ENCODE results near the gene TMEM14C.
A peak's percentile ranks its signal among the peaks of the same experiment; 100 is the strongest.

The TMEM14C gene

DNA sequence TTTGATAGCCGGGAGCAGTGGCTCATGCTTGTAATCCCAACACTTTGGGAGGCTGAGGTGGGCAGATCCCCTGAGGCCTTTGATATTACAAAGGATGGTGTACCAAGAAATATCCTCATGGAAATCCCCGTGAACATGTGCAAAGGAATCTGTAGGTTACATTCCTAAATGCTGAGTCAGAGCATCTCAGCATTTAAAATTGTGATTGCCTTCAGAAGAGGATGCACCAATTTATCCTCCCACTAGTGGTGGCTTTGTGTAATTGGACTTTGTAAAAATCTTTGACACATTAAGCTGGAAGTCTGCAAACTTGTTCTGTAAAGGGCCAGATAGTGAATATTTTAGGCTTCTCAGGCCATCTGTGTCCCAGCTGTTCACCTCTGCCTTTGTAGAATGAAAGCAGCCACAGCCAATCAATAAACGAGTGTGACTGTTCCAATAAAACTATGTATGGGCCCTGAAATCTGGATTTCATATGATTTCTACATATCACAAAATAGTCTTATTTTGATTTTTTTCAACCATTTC is 36.5 kb downstream of the TMEM14C start:
- Histone ChIP-seq H3K4me3 (replicated peaks; ENCODE audit: low read depth, low read length) (no peak overlapping the region), H3K27me3 (replicated peaks; ENCODE audit: control insufficient read depth, insufficient read depth, low read length) (no peaks in the 10 kb centered on the region), H3K36me3 (ENCODE audit: control insufficient read depth, insufficient read depth, low read length) (peaks cover 4% of the 10 kb centered on the region)
- DNase-seq (ENCODE audit: extremely low read depth, insufficient read length): no peak
- TF ChIP-seq, protein P1, sequence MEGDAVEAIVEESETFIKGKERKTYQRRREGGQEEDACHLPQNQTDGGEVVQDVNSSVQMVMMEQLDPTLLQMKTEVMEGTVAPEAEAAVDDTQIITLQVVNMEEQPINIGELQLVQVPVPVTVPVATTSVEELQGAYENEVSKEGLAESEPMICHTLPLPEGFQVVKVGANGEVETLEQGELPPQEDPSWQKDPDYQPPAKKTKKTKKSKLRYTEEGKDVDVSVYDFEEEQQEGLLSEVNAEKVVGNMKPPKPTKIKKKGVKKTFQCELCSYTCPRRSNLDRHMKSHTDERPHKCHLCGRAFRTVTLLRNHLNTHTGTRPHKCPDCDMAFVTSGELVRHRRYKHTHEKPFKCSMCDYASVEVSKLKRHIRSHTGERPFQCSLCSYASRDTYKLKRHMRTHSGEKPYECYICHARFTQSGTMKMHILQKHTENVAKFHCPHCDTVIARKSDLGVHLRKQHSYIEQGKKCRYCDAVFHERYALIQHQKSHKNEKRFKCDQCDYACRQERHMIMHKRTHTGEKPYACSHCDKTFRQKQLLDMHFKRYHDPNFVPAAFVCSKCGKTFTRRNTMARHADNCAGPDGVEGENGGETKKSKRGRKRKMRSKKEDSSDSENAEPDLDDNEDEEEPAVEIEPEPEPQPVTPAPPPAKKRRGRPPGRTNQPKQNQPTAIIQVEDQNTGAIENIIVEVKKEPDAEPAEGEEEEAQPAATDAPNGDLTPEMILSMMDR (IDR thresholded peaks at IDR 0.05; ENCODE audit: insufficient read depth, low read length, poor library complexity, severe bottlenecking): peak; percentile 58

DNA sequence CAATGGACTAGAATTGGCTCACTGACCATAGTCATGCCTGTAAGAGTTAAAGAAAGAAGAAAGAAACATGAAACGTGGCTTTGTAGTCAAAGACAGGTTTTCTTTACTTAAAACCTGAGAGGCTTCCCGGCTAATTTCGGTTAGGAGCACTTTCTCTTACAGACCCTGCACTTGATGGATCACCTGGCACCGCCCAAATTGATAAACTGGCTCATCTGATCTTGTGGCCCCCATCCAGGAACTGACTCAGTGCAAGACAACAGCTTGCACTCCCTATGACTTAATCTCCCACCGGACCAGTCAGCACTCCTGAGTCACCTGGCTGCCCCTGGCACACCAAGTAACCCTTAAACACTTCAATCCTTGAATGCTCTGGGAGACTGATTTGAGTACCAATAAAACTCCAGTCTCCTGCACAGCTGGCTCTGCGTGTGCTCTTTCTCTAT is 37.0 kb downstream of the TMEM14C start:
- TF ChIP-seq, protein P1 (IDR thresholded peaks at IDR 0.05; ENCODE audit: insufficient read depth, low read length, poor library complexity, severe bottlenecking): no peak
- Histone ChIP-seq H3K4me3 (replicated peaks; ENCODE audit: low read depth, low read length) (no peak overlapping the region), H3K27me3 (replicated peaks; ENCODE audit: control insufficient read depth, insufficient read depth, low read length) (no peaks in the 10 kb centered on the region), H3K36me3 (ENCODE audit: control insufficient read depth, insufficient read depth, low read length) (peaks cover 2% of the 10 kb centered on the region)
- DNase-seq (ENCODE audit: extremely low read depth, insufficient read length): no peak

DNA sequence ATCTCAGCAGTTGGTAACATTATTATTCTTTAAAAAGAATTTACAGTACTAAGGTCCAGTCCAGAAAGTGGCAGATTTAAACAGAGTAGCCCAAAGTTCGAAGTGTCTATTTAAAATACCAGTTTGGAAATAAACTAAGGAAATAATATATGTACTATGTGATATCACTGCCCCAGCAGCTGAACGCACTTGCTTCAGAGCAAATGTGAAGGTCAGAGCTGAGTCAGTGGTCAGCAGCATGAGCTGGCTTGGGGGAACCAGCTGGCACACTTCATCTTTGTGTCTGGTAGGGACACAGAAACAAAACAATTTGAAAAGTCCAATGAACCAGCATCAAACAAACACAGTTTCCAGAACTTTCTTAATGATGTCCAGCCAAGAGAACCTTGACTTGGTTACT is 40.1 kb downstream of the TMEM14C start:
- DNase-seq (ENCODE audit: extremely low read depth, insufficient read length): no peak
- no peak overlapping the region for H3K4me3 ChIP-seq (replicated peaks; ENCODE audit: low read depth, low read length)
- TF ChIP-seq, protein P1 (IDR thresholded peaks at IDR 0.05; ENCODE audit: insufficient read depth, low read length, poor library complexity, severe bottlenecking): no peak
- no peaks in the 10 kb centered on the region; the same call in none of the 2 replicates for H3K36me3 ChIP-seq (ENCODE audit: control insufficient read depth, insufficient read depth, low read length)
- no peaks in the 10 kb centered on the region for H3K27me3 ChIP-seq (replicated peaks; ENCODE audit: control insufficient read depth, insufficient read depth, low read length)

DNA sequence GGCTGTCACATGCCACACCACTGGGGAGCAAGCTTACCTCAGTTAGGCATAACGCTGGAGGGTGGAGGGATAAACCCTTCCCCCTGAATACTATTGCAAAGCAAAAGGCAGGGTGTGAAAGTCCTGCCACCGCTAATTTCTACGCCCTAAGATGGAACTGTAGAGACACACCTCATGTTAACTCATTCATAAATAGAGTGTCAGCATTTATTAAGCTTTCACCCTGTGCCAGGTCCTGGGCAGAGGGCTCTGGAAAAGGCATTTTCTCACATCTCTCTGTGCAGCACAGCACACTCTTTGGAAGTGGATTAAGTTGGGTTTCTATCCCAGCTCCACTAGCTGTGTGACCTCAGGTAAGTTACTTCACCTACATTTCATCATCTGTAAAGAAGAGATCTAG is 46.5 kb downstream of the TMEM14C start:
- TF ChIP-seq, protein P1 (IDR thresholded peaks at IDR 0.05; ENCODE audit: insufficient read depth, low read length, poor library complexity, severe bottlenecking): no peak
- H3K27me3 ChIP-seq (replicated peaks; ENCODE audit: control insufficient read depth, insufficient read depth, low read length): no peaks in the 10 kb centered on the region
- no peaks in the 10 kb centered on the region for H3K36me3 ChIP-seq (ENCODE audit: control insufficient read depth, insufficient read depth, low read length)
- no peak for DNase-seq (ENCODE audit: extremely low read depth, insufficient read length)
- H3K4me3 ChIP-seq (replicated peaks; ENCODE audit: low read depth, low read length): no peak overlapping the region

DNA sequence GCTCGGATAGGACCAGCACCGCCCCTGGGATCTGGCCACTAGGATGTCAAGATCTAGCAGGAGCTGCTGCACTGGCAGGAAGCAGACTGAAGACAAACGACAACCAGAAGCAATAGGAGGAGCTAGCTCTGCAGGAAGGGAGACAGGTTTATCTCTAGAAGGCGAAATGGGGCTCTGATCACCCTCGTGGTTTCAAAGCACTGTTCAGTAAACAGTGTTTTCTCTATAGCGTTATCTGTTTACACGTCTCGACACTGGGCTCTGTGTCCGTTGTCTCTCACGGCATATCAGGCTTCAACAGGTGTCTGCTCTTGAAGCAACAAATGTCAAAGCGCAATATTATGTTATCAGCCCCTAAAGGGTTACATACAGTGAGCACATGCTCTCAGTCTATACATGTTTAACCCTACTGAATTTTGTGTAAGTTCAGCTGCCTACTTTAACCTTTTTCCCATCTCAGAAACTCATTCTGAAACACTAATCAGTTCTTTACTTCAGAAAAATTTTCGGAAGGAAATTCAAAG is 48.6 kb downstream of the TMEM14C start:
- no peak for DNase-seq (ENCODE audit: extremely low read depth, insufficient read length)
- Histone ChIP-seq H3K36me3 (ENCODE audit: control insufficient read depth, insufficient read depth, low read length) (no peaks in the 10 kb centered on the region), H3K4me3 (replicated peaks; ENCODE audit: low read depth, low read length) (no peak overlapping the region), H3K27me3 (replicated peaks; ENCODE audit: control insufficient read depth, insufficient read depth, low read length) (no peaks in the 10 kb centered on the region)
- TF ChIP-seq, protein P1 (IDR thresholded peaks at IDR 0.05; ENCODE audit: insufficient read depth, low read length, poor library complexity, severe bottlenecking): no peak

DNA sequence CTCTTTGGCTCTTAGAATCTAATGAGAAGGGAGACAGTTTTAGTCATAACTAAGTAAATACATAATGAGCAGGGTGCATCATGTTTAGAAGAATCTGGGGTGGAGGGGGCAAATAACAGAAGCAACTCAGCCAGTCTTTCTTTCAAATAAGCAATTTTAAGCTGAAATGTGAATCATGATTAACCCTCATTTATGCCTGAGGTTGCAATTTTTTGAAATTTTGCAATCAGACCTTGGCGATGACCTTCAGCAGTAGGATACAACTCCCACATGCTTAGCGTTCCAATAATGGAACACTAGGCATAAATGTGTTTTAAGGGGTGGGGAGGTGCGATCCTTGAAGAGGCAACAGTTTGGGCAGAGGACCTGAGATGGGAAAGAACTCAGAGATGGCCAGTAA is 55.4 kb downstream of the TMEM14C start:
- TF ChIP-seq, protein P1 (IDR thresholded peaks at IDR 0.05; ENCODE audit: insufficient read depth, low read length, poor library complexity, severe bottlenecking): no peak

More for the DNA sequence above, 55.4 kb downstream of the TMEM14C start:
- Histone ChIP-seq H3K36me3 (ENCODE audit: control insufficient read depth, insufficient read depth, low read length) (no peaks in the 10 kb centered on the region), H3K27me3 (replicated peaks; ENCODE audit: control insufficient read depth, insufficient read depth, low read length) (no peaks in the 10 kb centered on the region), H3K4me3 (replicated peaks; ENCODE audit: low read depth, low read length) (no peak overlapping the region)
- DNase-seq (ENCODE audit: extremely low read depth, insufficient read length): no peak
